Panc1 (cell line): ENCODE results near the gene ANKRD33B.

Source experiments
- POLR2AphosphoS5 ChIP-seq: IDR thresholded peaks from 2 replicates; pipeline ENCODE4 v1.6.1; 2012; ENCODE audit warnings: mild to moderate bottlenecking, low read depth, low read length, moderate library complexity
- SIN3A ChIP-seq: IDR thresholded peaks from 2 replicates; pipeline ENCODE4 v1.6.1; 2012; ENCODE audit warnings: low read depth, mild to moderate bottlenecking, low read length, moderate library complexity, borderline replicate concordance; ENCODE audit not compliant: insufficient read depth
- TCF7L2 ChIP-seq: IDR thresholded peaks from 2 replicates; pipeline ENCODE4 v1.6.1; 2011; ENCODE audit warnings: mild to moderate bottlenecking, low read depth, low read length, inconsistent platforms
- TF ChIP-seq, protein P1 (sequence below): fragments of 450-650 bp; IDR thresholded peaks from 2 replicates; pipeline ENCODE4 v1.5.1; 2017; ENCODE audit warnings: mild to moderate bottlenecking
- TF ChIP-seq, protein P2 (sequence below), 2 experiments: IDR thresholded peaks; 2 replicates each; pipeline ENCODE4 v1.6.1; 2011 to 2012; ENCODE audit warnings: low read depth in 2 of 2, control low read depth in 1 of 2, low read length in 1 of 2, mild to moderate bottlenecking in 1 of 2, moderate library complexity in 1 of 2; ENCODE audit not compliant: insufficient read depth in 1 of 2

DNA sequence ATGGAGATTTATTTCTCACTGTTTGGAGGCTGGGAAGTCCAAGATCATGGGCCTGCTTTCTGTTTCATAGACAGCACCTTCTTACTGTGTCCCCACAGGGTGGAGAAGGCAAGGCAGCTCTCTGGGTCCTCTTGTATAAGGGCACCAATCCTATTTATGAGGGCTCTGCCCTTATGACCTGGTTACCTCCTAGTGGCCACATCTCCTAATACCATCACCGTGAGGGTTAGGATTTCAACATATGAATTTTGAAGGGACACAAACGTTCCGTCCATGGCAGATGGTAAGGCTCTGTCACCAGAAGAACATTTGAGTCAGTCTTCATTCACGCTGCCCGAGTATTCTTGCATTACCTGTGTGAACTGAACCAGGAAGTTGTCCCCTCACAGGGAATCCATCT is 48.4 kb downstream of the ANKRD33B start:
- TF ChIP-seq, protein P1, sequence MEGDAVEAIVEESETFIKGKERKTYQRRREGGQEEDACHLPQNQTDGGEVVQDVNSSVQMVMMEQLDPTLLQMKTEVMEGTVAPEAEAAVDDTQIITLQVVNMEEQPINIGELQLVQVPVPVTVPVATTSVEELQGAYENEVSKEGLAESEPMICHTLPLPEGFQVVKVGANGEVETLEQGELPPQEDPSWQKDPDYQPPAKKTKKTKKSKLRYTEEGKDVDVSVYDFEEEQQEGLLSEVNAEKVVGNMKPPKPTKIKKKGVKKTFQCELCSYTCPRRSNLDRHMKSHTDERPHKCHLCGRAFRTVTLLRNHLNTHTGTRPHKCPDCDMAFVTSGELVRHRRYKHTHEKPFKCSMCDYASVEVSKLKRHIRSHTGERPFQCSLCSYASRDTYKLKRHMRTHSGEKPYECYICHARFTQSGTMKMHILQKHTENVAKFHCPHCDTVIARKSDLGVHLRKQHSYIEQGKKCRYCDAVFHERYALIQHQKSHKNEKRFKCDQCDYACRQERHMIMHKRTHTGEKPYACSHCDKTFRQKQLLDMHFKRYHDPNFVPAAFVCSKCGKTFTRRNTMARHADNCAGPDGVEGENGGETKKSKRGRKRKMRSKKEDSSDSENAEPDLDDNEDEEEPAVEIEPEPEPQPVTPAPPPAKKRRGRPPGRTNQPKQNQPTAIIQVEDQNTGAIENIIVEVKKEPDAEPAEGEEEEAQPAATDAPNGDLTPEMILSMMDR = no peak
- TF ChIP-seq POLR2AphosphoS5 (no peak), SIN3A (no peak), TCF7L2 (no peak)
- TF ChIP-seq, protein P2, sequence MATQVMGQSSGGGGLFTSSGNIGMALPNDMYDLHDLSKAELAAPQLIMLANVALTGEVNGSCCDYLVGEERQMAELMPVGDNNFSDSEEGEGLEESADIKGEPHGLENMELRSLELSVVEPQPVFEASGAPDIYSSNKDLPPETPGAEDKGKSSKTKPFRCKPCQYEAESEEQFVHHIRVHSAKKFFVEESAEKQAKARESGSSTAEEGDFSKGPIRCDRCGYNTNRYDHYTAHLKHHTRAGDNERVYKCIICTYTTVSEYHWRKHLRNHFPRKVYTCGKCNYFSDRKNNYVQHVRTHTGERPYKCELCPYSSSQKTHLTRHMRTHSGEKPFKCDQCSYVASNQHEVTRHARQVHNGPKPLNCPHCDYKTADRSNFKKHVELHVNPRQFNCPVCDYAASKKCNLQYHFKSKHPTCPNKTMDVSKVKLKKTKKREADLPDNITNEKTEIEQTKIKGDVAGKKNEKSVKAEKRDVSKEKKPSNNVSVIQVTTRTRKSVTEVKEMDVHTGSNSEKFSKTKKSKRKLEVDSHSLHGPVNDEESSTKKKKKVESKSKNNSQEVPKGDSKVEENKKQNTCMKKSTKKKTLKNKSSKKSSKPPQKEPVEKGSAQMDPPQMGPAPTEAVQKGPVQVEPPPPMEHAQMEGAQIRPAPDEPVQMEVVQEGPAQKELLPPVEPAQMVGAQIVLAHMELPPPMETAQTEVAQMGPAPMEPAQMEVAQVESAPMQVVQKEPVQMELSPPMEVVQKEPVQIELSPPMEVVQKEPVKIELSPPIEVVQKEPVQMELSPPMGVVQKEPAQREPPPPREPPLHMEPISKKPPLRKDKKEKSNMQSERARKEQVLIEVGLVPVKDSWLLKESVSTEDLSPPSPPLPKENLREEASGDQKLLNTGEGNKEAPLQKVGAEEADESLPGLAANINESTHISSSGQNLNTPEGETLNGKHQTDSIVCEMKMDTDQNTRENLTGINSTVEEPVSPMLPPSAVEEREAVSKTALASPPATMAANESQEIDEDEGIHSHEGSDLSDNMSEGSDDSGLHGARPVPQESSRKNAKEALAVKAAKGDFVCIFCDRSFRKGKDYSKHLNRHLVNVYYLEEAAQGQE (IDR thresholded peaks at IDR 0.05; ENCODE audit: insufficient read depth in 1 of 2, low read depth in 2 of 2, low read length in 1 of 2) = no peak
